Hepatocyte (in vitro differentiated cells): ENCODE measurements around the gene PICK1. TPM values are rescaled to one million over a fixed set of nuclear protein-coding genes. Genes with fewer than 3 reads are reported as not detected.
"Not testable (repeated sequence)": the region's sequence is repeated elsewhere in the genome, so short reads cannot be mapped to it uniquely, and the experiment has no call there.

Source experiments
- DNase-seq: peaks from one replicate; pipeline ENCODE4 v3.0.0-alpha.2; 2016; ENCODE audit warnings: low spot score
- H2AFZ ChIP-seq: fragments of 200-600 bp; sonication (generic); 2 replicates; pipeline ENCODE4 v1.6.0; 2016; ENCODE audit warnings: antibody characterized with exemption, mild to moderate bottlenecking
- H3K27ac ChIP-seq: fragments of 200-600 bp; sonication (generic); 2 replicates; pipeline ENCODE4 v1.5.1; 2016; ENCODE audit warnings: mild to moderate bottlenecking
- H3K27me3 ChIP-seq: fragments of 200-600 bp; sonication (generic); 2 replicates; pipeline ENCODE4 v1.6.1; 2016
- H3K36me3 ChIP-seq: fragments of 200-600 bp; sonication (generic); replicated peaks from 2 replicates; pipeline ENCODE4 v1.5.1; 2016; ENCODE audit warnings: low read depth; ENCODE audit not compliant: insufficient read depth
- H3K4me1 ChIP-seq: fragments of 200-600 bp; sonication (generic); 2 replicates; pipeline ENCODE4 v1.5.1; 2016; ENCODE audit warnings: mild to moderate bottlenecking, moderate library complexity; ENCODE audit not compliant: insufficient read depth
- H3K4me2 ChIP-seq: fragments of 200-600 bp; sonication (generic); 2 replicates; pipeline ENCODE4 v1.6.0; 2016
- H3K4me3 ChIP-seq: fragments of 200-600 bp; sonication (generic); 2 replicates; pipeline ENCODE4 v1.5.1; 2016; ENCODE audit warnings: mild to moderate bottlenecking
- H3K79me2 ChIP-seq: fragments of 200-600 bp; sonication (generic); 2 replicates; pipeline ENCODE4 v1.6.0; 2017; ENCODE audit warnings: mild to moderate bottlenecking
- H3K9me2 ChIP-seq: fragments of 200-600 bp; sonication (generic); replicated peaks from 2 replicates; pipeline ENCODE4 v1.6.0; 2017; ENCODE audit warnings: mild to moderate bottlenecking; ENCODE audit not compliant: insufficient read depth
- H3K9me3 ChIP-seq: fragments of 200-600 bp; sonication (generic); 2 replicates; pipeline ENCODE4 v1.5.1; 2016; ENCODE audit warnings: low read depth, mild to moderate bottlenecking
- H4K20me1 ChIP-seq: fragments of 200-600 bp; sonication (generic); 2 replicates; pipeline ENCODE4 v1.6.0; 2016; ENCODE audit warnings: mild to moderate bottlenecking; ENCODE audit not compliant: insufficient read depth, poor library complexity, severe bottlenecking
- EZH2 ChIP-seq: fragments of 200-600 bp; sonication (generic); IDR thresholded peaks from 2 replicates; pipeline ENCODE4 v1.6.1; 2016; ENCODE audit warnings: antibody characterized with exemption, mild to moderate bottlenecking, borderline replicate concordance
- EZH2phosphoT487 ChIP-seq: fragments of 200-600 bp; sonication (generic); IDR thresholded peaks from one replicate; pipeline ENCODE4 v1.6.1; 2018; ENCODE audit warnings: antibody characterized with exemption, mild to moderate bottlenecking, low read depth, moderate library complexity; ENCODE audit not compliant: unreplicated experiment, severe bottlenecking
- whole genome bisulfite sequencing: methylation state at CpG from one replicate; pipeline ENCODE4 v1.1.6; 2016; ENCODE audit warnings: low lambda C conversion rate; ENCODE audit errors: missing lambda C conversion rate; 5-methylcytosine and 5-hydroxymethylcytosine counted together
- polyA plus RNA-seq: library from polyadenylated mRNA; unstranded; fragments of >200 nt; fragmentation: Nextera tagmentation; extraction: Ambion mirVana; gene quantifications from 2 replicates; pipeline ENCODE4 v1.2.1, GENCODE V29; 2016
- total RNA-seq: library from RNA; depleted of rRNA; stranded (reverse); fragments of >200 nt; gene quantifications from 2 replicates; pipeline ENCODE4 v1.2.3, GENCODE V29; 2014
- TF ChIP-seq, protein P1 (sequence below): fragments of 200-600 bp; sonication (generic); IDR thresholded peaks from 2 replicates; pipeline ENCODE4 v1.5.1; 2016; ENCODE audit warnings: antibody characterized with exemption, mild to moderate bottlenecking; ENCODE audit not compliant: poor library complexity

PICK1 gene
- total and polyA plus RNA-seq, 2 experiments from 2014 or later, result 26.2 to 43.1 TPM

DNA sequence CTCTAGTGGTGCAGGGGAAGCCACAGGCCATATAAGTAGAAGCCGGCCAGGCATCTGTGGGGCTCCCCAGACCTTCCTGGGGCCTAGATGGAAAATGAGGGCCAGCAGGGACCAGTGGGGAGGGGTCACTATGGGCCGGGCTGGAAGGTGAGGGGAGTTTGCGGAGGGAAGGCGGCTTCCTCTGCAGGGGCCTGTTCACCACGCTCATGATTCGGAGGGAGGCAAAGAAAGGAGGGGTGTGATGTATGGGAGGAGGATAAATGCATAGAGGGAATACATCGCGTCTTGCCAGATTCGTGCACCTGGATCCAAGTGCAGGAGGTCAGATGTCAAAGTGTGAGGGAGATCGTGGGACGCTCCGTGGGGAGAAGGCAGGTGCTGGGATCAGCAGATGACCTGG, 19.9 kb downstream of the PICK1 start:
- no peaks in the 10 kb centered on the region for H3K36me3 ChIP-seq

DNA sequence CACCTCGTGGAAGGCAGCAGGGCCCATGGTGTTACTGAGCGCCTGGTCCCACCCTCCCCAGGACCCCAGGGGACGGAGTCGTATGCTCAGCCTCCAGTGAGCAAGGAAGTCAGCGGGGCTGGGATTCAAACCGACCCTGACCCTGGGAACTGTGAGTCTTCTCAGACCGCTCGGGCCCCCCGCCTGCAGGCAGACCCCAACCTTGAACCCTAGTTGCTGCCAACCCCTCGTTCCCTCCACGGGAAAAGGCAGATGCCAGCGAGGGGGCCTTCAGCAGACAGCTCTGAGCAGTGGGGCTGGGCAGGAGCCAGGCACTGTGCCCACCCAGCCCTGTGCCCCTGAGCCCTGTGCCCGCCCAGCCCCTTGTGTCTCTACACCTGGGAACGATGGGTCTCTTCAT, 20.4 kb downstream of the PICK1 start:
- TF ChIP-seq EZH2, result no peak
- peaks cover 11% of the 10 kb centered on the region for H3K27me3 ChIP-seq
- no peak overlapping the region for H3K27ac ChIP-seq
- no peaks in the 10 kb centered on the region for H3K9me2 ChIP-seq
- no peaks in the 10 kb centered on the region for H3K79me2 ChIP-seq
- no peak overlapping the region for H3K4me3 ChIP-seq
- no peaks in the 10 kb centered on the region for H4K20me1 ChIP-seq
- no peak for DNase-seq
- no peaks in the 10 kb centered on the region for H3K9me3 ChIP-seq
- H3K4me2 ChIP-seq, result no peak overlapping the region
- no peak overlapping the region for H2AFZ ChIP-seq
- no peaks in the 10 kb centered on the region for H3K36me3 ChIP-seq
- 95% methylated on average over 14 of the region's 14 CpGs for WGBS
- peaks cover 11% of the 10 kb centered on the region for H3K4me1 ChIP-seq

More for the DNA sequence above, 19.9 kb downstream of the PICK1 start:
- Histone ChIP-seq H3K79me2 (no peaks in the 10 kb centered on the region), H3K9me3 (no peaks in the 10 kb centered on the region), H3K9me2 (no peaks in the 10 kb centered on the region), H3K27ac (no peak overlapping the region), H4K20me1 (no peaks in the 10 kb centered on the region), H3K4me3 (no peak overlapping the region), H2AFZ (no peak overlapping the region), H3K27me3 (peaks cover 6% of the 10 kb centered on the region), H3K4me2 (no peak overlapping the region), H3K4me1 (peaks cover 11% of the 10 kb centered on the region)
- TF ChIP-seq EZH2phosphoT487 (no peak), EZH2 (no peak)
- 88% methylated on average over 12 of the region's 12 CpGs for WGBS
- DNase-seq, result no peak

DNA sequence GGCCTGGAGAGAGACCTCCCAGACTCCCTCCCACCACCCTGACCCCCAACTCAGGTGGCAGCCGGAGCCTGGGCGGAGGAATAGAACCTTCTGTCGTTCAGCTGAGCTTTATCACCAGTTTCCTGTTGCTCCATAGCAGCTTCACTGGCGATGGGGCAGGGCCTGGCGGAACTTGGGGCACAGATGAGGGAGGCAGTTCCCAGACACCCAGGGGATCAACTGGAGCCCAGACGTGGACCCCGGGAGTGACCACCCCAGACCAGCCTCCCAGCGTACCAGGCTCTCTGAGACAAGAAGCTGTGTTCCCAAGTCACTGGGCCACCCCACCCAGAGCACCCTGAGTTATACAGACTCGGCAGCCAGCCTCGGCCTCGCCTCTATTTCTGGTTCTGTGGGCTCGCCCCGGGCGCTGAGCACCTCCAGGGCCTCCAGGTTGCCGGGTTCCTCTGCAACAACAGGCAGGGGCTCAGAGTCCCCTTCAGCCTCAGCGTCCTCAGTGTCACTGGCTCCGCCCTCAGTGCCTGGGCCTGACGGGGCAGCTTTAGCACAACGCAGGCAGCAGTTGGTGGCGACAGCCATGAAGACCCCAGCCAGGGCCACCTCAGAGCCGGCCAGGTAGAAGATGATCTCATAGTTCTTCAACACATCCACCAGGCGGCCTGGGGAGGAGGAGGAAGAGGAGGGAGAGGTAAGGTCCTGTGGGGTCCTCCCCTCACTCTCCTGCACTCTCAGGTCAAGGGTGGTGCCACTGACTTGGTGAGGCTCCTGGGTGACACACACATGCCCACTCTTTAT, 21.0 kb downstream of the PICK1 start:
- WGBS, result 85% methylated on average over 22 of the region's 22 CpGs
- Histone ChIP-seq H2AFZ (no peak overlapping the region), H3K27me3 (peaks cover 14% of the 10 kb centered on the region)

DNA sequence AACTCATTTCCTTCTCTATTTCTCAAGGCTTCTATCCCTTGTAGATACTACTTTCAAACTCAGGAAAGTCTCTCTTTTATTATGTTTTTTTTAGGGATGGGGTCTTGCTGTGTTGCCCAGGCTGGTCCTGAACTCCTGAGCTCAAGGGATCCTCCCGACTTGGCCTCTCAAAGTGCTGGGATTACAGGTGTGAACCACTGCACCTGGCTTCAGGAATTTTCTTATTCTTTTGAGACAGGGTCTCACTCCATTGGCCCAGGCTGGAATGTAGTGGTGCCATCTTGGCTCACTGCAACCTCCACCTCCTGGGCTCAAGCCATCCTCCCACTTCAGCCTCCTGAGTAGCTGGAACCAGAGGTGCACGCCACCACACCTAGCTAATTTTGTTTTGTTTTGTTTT, 22.0 kb downstream of the PICK1 start:
- not testable (repeated sequence) for H3K36me3 ChIP-seq, H3K9me2 ChIP-seq, H2AFZ ChIP-seq, H3K79me2 ChIP-seq, H3K4me3 ChIP-seq, DNase-seq, H3K27ac ChIP-seq, H3K4me2 ChIP-seq, H3K9me3 ChIP-seq, H4K20me1 ChIP-seq
- Histone ChIP-seq H3K4me1 (peaks cover 11% of the 10 kb centered on the region), H3K27me3 (peaks cover 14% of the 10 kb centered on the region)
- 95% methylated on average over 2 of the region's 2 CpGs for WGBS

More for the DNA sequence above, 21.0 kb downstream of the PICK1 start:
- Histone ChIP-seq H3K79me2 (no peaks in the 10 kb centered on the region), H3K4me3 (no peak overlapping the region), H3K27ac (no peak overlapping the region), H3K9me3 (no peaks in the 10 kb centered on the region), H4K20me1 (no peaks in the 10 kb centered on the region), H3K4me1 (peaks cover 11% of the 10 kb centered on the region), H3K9me2 (no peaks in the 10 kb centered on the region), H3K36me3 (no peaks in the 10 kb centered on the region), H3K4me2 (no peak overlapping the region)
- TF ChIP-seq EZH2, result no peak
- no peak for TF ChIP-seq EZH2phosphoT487
- TF ChIP-seq, protein P1, sequence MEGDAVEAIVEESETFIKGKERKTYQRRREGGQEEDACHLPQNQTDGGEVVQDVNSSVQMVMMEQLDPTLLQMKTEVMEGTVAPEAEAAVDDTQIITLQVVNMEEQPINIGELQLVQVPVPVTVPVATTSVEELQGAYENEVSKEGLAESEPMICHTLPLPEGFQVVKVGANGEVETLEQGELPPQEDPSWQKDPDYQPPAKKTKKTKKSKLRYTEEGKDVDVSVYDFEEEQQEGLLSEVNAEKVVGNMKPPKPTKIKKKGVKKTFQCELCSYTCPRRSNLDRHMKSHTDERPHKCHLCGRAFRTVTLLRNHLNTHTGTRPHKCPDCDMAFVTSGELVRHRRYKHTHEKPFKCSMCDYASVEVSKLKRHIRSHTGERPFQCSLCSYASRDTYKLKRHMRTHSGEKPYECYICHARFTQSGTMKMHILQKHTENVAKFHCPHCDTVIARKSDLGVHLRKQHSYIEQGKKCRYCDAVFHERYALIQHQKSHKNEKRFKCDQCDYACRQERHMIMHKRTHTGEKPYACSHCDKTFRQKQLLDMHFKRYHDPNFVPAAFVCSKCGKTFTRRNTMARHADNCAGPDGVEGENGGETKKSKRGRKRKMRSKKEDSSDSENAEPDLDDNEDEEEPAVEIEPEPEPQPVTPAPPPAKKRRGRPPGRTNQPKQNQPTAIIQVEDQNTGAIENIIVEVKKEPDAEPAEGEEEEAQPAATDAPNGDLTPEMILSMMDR, result no peak
- DNase-seq, result no peak

DNA sequence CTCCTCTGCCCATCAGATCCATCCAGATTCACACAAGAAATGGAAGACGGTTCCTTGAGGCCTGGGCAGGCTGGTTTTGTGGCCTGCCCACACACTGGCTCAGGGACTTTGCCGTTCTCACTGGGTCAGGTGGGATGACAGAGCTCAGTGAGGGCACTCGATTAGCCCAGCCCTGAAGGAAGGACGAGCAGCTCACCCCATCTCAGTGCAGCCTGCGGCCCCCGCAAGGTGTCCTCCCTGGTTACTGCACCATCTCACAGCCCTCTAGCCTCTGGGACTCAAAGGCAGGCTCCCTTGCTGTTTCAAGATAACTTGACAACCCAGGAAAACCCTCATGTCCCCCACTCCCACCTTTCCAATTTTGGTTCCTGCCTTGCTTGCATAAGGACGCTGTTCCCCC, 22.6 kb downstream of the PICK1 start:
- WGBS, result 90% methylated on average over 7 of the region's 7 CpGs
- H3K79me2 ChIP-seq, result no peaks in the 10 kb centered on the region

More for the DNA sequence above, 22.6 kb downstream of the PICK1 start:
- no peak for DNase-seq
- H3K9me3 ChIP-seq, result no peaks in the 10 kb centered on the region
- no peaks in the 10 kb centered on the region for H4K20me1 ChIP-seq
- no peak for TF ChIP-seq EZH2
- TF ChIP-seq, protein P1, result no peak
- TF ChIP-seq EZH2phosphoT487, result no peak
- H3K4me1 ChIP-seq, result peaks cover 11% of the 10 kb centered on the region
- H3K9me2 ChIP-seq, result no peaks in the 10 kb centered on the region
- peaks cover 14% of the 10 kb centered on the region for H3K27me3 ChIP-seq
- no peak overlapping the region for H3K27ac ChIP-seq
- H3K4me2 ChIP-seq, result no peak overlapping the region
- no peak overlapping the region for H3K4me3 ChIP-seq
- H2AFZ ChIP-seq, result no peak overlapping the region
- no peaks in the 10 kb centered on the region for H3K36me3 ChIP-seq
